Endothelial cell (in vitro differentiated cells): ENCODE data around the gene LSM3. TPM values are rescaled to one million over a fixed set of nuclear protein-coding genes. Genes with fewer than 3 reads are reported as not detected.

Source experiments
- DNase-seq: peaks from one replicate; pipeline ENCODE4 v3.0.0; 2021; ENCODE audit warnings: low spot score
- H3K27ac Mint-ChIP-seq: one replicate; pipeline ENCODE4 v1.8.0; 2021; ENCODE audit warnings: mixed read lengths, inconsistent platforms; ENCODE audit not compliant: unreplicated experiment
- H3K27me3 Mint-ChIP-seq: one replicate; pipeline ENCODE4 v1.8.0; 2021; ENCODE audit warnings: mild to moderate bottlenecking, moderate library complexity, mixed read lengths, inconsistent platforms; ENCODE audit not compliant: unreplicated experiment
- H3K36me3 Mint-ChIP-seq: one replicate; pipeline ENCODE4 v1.8.0; 2021; ENCODE audit warnings: mild to moderate bottlenecking, low read depth, mixed read lengths, inconsistent platforms; ENCODE audit not compliant: unreplicated experiment
- H3K4me1 Mint-ChIP-seq: one replicate; pipeline ENCODE4 v1.8.0; 2021; ENCODE audit warnings: mild to moderate bottlenecking, mixed read lengths, inconsistent platforms; ENCODE audit not compliant: unreplicated experiment
- H3K4me3 Mint-ChIP-seq: one replicate; pipeline ENCODE4 v1.8.0; 2021; ENCODE audit warnings: mild to moderate bottlenecking, mixed read lengths, inconsistent platforms; ENCODE audit not compliant: unreplicated experiment
- H3K9me3 Mint-ChIP-seq: one replicate; pipeline ENCODE4 v1.8.0; 2021; ENCODE audit warnings: mixed read lengths, inconsistent platforms; ENCODE audit not compliant: unreplicated experiment
- CTCF ChIP-seq: fragments of 200-600 bp; sonication (generic); IDR thresholded peaks from one replicate; pipeline ENCODE4 v1.5.0; 2021; ENCODE audit warnings: antibody characterized with exemption; ENCODE audit not compliant: unreplicated experiment
- total RNA-seq: library from RNA; stranded (reverse); fragmentation: NEBNext Ultra II Directional; extraction: Animal tissue kit (Norgen Biotek cat#: 25700); gene quantifications from one replicate; pipeline ENCODE4 v1.2.1, GENCODE V29; 2021; ENCODE audit not compliant: unreplicated experiment

The LSM3 gene
- total RNA-seq, 1 donor from 2014 or later, result 14.7 TPM

DNA sequence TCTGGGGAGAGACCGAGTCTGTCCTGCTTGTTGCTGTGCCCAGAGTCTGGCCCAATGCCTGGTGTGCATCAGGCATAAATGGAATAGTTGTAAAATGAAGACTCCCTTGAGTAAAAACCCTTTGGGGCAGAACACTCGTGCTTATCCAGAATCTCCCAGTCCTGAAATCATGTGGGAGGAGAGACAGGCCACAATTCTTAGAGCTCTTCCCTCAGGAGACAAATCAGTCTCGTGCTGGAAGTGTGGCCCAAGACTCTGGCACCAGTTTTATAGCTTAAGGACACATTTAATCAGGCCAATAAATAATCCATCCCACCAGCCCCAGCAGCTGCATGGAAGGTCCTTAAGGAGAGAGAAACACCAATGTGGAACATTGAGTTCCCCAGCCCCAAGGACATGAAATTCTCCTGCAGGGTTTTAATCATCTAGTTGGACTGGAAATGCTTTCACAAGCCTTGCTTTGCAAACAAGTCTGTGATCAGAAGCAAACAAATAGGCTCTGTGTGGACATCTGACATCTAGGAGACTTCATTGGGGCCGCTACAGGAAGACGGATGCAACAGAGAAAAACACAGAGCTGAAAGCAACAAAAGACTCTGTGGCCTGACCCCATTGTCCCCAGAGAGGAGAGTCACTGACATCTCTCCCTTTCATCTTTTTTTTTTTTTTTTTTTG is 70.4 kb downstream of the LSM3 start:
- Mint-ChIP-seq H3K4me3 (no peak overlapping the region), H3K9me3 (no peaks in the 10 kb centered on the region), H3K4me1 (peaks cover 16% of the 10 kb centered on the region), H3K36me3 (no peaks in the 10 kb centered on the region), H3K27me3 (peaks cover 5% of the 10 kb centered on the region), H3K27ac (no peak overlapping the region)
- TF ChIP-seq CTCF, result no peak
- no peak for DNase-seq

Other genes starting within 250 kb of the LSM3 start
- 11.1 TPM for gene CHCHD4, start 53.9 kb upstream of the LSM3 start, total RNA-seq
- 31.9 TPM for gene TMEM43, start 53.8 kb upstream of the LSM3 start, total RNA-seq
- 35.6 TPM for gene XPC, start 216 bp upstream of the LSM3 start, total RNA-seq
- gene SLC6A6, start 223.8 kb downstream of the LSM3 start, total RNA-seq, result 46.3 TPM